Stimulated activated CD8-positive, alpha-beta memory T cell treated with anti-CD3 and anti-CD28 coated beads, Interleukin-12 subunit alpha, Interleukin-12 subunit beta, amount 100 ng/mL, for 24 hours (primary cell): ENCODE data around the gene HMBS.
"Not testable (repeated sequence)": the region's sequence is repeated elsewhere in the genome, so short reads cannot be mapped to it uniquely, and the experiment has no call there.

Experiments used
- DNase-seq: peaks from one replicate; pipeline ENCODE4 v3.0.0-alpha.2; 2020; ENCODE audit errors: extremely low read depth

The HMBS gene

GRCh38 chr11:119084663-119085436 is at the start of gene HMBS:
TSS of gene HMBS (plus strand) at chr11:119084881. CDS start at chr11:119085034, 153 bp downstream.
- DNase-seq = peak; percentile 85

GRCh38 chr11:119038884-119039283 is 45.8 kb upstream of the HMBS start:
- DNase-seq = no peak

GRCh38 chr11:119039471-119039870 is 45.2 kb upstream of the HMBS start:
- DNase-seq = not testable (repeated sequence)

- DNase-seq = no peak
Observed at GRCh38 chr11:119041821-119042514, 42.7 kb upstream of the HMBS start.

- DNase-seq = no peak
Observed at GRCh38 chr11:119042927-119043326, 41.8 kb upstream of the HMBS start.

- no peak for DNase-seq
Observed at GRCh38 chr11:119044708-119045107, 40.0 kb upstream of the HMBS start.

GRCh38 chr11:119046489-119046888 is 38.2 kb upstream of the HMBS start:
- DNase-seq = no peak

- DNase-seq = no peak
Observed at GRCh38 chr11:119047205-119047604, 37.5 kb upstream of the HMBS start.

- no peak for DNase-seq
Observed at GRCh38 chr11:119048644-119049043, 36.0 kb upstream of the HMBS start.

- DNase-seq = no peak
Observed at GRCh38 chr11:119049081-119049480, 35.6 kb upstream of the HMBS start.

GRCh38 chr11:119051440-119052162 is 33.1 kb upstream of the HMBS start:
- no peak for DNase-seq

GRCh38 chr11:119052163-119052814 is 32.4 kb upstream of the HMBS start:
- no peak for DNase-seq

- no peak for DNase-seq
Observed at GRCh38 chr11:119054418-119054817, 30.3 kb upstream of the HMBS start.

- DNase-seq = no peak
Observed at GRCh38 chr11:119055901-119056300, 28.8 kb upstream of the HMBS start.

GRCh38 chr11:119056421-119056999 is 28.2 kb upstream of the HMBS start:
- DNase-seq = no peak

- DNase-seq = peak; percentile 99
Observed at GRCh38 chr11:119057000-119057769, 27.5 kb upstream of the HMBS start, which contains the start of gene HYOU1. TSS of gene HYOU1 (minus strand) at chr11:119057205. CDS start at chr11:119056160, 1,045 bp downstream.

GRCh38 chr11:119059128-119059527 is 25.6 kb upstream of the HMBS start:
- not testable (repeated sequence) for DNase-seq

GRCh38 chr11:119061256-119061655 is 23.4 kb upstream of the HMBS start:
- no peak for DNase-seq

- no peak for DNase-seq
Observed at GRCh38 chr11:119062779-119063178, 21.9 kb upstream of the HMBS start.

- DNase-seq = no peak
Observed at GRCh38 chr11:119065369-119065768, 19.3 kb upstream of the HMBS start.
